Body of pancreas (tissue), 4 donors: ENCODE data around the gene PHGDH. TPM values are rescaled to one million over a fixed set of nuclear protein-coding genes. Genes with fewer than 3 reads are reported as not detected.
"Not testable (repeated sequence)": the region's sequence is repeated elsewhere in the genome, so short reads cannot be mapped to it uniquely, and the experiment has no call there.

ENCODE experiments used
- ATAC-seq: fragments of 150-250 bp; one replicate; pipeline ENCODE4 v1.9.1; 2016
- DNase-seq, 4 donors: peaks; one replicate each; pipeline ENCODE4 v3.0.0-alpha.2; 2019
- H3K27ac ChIP-seq, 4 donors: fragments of 200-600 bp; sonication (generic); 1 replicate in 3 of 4; 2 replicates in 1 of 4; pipeline versions ENCODE4 v1.5.1 to v1.6.1; 2016 to 2019; ENCODE audit warnings: mild to moderate bottlenecking in 1 of 4, mixed read lengths in 1 of 4, moderate library complexity in 1 of 4
- H3K27me3 ChIP-seq, 2 donors: fragments of 200-600 bp; sonication (generic); one replicate each; pipeline ENCODE4 v1.6.0; 2016; ENCODE audit warnings: mild to moderate bottlenecking in 1 of 2
- H3K36me3 ChIP-seq, 2 donors: fragments of 200-600 bp; sonication (generic); replicated peaks in 1 of 2; 2 replicates each; pipeline ENCODE4 v1.5.1; 2016; ENCODE audit warnings: low read depth in 2 of 2; ENCODE audit not compliant: insufficient read depth in 1 of 2
- H3K4me1 ChIP-seq: fragments of 200-600 bp; sonication (generic); one replicate; pipeline ENCODE4 v1.6.0; 2016
- H3K4me3 ChIP-seq, 2 donors: fragments of 200-600 bp; sonication (generic); 1 replicate in 1 of 2; 2 replicates in 1 of 2; pipeline ENCODE4 v1.5.1; 2016 to 2019
- H3K9me3 ChIP-seq, 3 donors: fragments of 200-600 bp; sonication (generic); 1 replicate in 2 of 3; 2 replicates in 1 of 3; pipeline ENCODE4 v1.5.1; 2016
- POLR2A ChIP-seq, 3 donors: fragments of 450-650 bp; IDR thresholded peaks; one replicate each; pipeline ENCODE4 v1.6.1; 2016; ENCODE audit warnings: antibody characterized with exemption in 3 of 3, mild to moderate bottlenecking in 2 of 3
- WGBS, 2 donors: methylation state at CpG; one replicate each; pipeline ENCODE4 v1.1.5; 2017; 5-methylcytosine and 5-hydroxymethylcytosine counted together
- intact Hi-C: fragments of 100-400 bp; cut with DNase I; formaldehyde crosslinking; loops from one replicate; pipeline ENCODE4 v1.15.1; 2023
- total RNA-seq, 2 donors: library from RNA; depleted of rRNA; stranded (reverse); fragments of >200 nt; gene quantifications; one replicate each; pipeline ENCODE4 v1.1.0, GENCODE V29; 2016
- TF ChIP-seq, protein P1 (sequence below), 7 experiments: fragments of 450-650 bp in 4 of 7; fragments of 200-600 bp in 3 of 7; sonication (generic) in 3 of 7; IDR thresholded peaks; one replicate each; pipeline ENCODE4 v1.5.1; 2016 to 2019; ENCODE audit warnings: antibody characterized with exemption in 7 of 7

PHGDH gene
- total RNA-seq, 2 donors from 2014 or later = 75.5 to 101 TPM

DNA sequence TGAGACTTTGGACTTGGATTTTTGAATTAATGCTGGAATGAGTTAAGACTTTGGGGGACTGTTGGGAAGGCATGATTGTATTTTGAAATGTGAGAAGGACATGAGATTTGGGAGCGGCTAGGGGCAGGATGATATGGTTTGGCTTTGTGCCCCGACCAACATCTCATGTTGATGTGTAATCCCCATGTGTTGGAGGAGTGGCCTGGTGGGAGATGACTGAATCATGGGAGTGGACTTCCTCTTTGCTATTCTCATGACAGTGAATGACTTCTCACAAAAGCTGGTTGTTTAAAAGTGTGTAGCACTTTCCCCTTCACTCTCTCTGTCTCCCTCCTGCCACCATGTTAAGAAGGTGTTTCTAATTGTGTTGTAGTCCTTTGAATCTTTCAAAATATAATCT lies 9.3 kb upstream of the PHGDH start:
- ATAC-seq = no peak

DNA sequence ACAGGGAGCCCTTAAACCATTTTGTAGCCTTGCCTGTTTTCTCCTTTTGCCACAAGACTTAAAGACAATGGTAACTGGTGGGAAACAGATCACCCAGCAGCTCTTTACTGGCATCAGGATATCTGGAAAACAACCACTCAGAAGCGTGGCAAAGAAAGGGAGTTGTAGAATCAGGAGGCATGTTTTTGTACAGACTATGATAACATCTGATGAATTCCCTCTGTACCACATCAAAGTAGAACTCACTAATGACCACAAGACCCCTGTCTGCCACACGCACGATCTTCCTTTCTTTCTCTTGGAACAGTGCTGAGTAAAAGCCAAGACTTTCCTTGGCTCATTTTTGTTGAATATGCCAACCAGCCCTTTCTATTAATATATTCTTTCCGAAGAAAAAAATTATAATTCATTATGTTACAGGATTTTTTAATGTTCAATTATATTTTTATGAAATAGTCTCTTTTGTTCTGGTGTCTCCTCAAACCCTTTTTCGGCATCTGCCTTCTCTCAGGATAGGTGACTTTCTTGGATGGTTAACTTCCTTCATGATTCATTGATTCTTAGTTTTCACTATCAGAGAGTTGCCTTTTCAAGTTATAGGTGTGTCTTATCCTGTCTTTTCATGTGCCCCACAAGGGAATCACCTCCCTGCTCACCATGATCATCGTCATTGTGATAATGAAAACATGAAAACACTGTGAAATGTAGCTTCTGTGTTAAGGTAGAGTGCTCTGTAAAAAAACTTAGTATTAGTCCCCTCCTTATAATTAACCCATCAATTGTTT lies 7.9 kb upstream of the PHGDH start:
- Histone ChIP-seq H3K4me1 (no peaks in the 10 kb centered on the region), H3K27ac (no peak overlapping the region), H3K9me3 (no peaks in the 10 kb centered on the region), H3K36me3 (no peaks in the 10 kb centered on the region), H3K4me3 (no peak overlapping the region), H3K27me3 (no peaks in the 10 kb centered on the region)
- 81% methylated on average over 6 of the region's 6 CpGs for WGBS, 2 donors
- intact Hi-C loops = no loop called here
- DNase-seq = no peak
- TF ChIP-seq, protein P1, sequence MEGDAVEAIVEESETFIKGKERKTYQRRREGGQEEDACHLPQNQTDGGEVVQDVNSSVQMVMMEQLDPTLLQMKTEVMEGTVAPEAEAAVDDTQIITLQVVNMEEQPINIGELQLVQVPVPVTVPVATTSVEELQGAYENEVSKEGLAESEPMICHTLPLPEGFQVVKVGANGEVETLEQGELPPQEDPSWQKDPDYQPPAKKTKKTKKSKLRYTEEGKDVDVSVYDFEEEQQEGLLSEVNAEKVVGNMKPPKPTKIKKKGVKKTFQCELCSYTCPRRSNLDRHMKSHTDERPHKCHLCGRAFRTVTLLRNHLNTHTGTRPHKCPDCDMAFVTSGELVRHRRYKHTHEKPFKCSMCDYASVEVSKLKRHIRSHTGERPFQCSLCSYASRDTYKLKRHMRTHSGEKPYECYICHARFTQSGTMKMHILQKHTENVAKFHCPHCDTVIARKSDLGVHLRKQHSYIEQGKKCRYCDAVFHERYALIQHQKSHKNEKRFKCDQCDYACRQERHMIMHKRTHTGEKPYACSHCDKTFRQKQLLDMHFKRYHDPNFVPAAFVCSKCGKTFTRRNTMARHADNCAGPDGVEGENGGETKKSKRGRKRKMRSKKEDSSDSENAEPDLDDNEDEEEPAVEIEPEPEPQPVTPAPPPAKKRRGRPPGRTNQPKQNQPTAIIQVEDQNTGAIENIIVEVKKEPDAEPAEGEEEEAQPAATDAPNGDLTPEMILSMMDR (IDR thresholded peaks at IDR 0.05) = no peak
- no peak for TF ChIP-seq POLR2A (IDR thresholded peaks at IDR 0.05)
- ATAC-seq = no peak

More for the DNA sequence above, 9.3 kb upstream of the PHGDH start:
- no peaks in the 10 kb centered on the region for H3K36me3 ChIP-seq
- H3K9me3 ChIP-seq = no peaks in the 10 kb centered on the region
- intact Hi-C loops = no loop called here
- H3K4me3 ChIP-seq = no peak overlapping the region
- no peak overlapping the region for H3K27ac ChIP-seq
- TF ChIP-seq, protein P1 (IDR thresholded peaks at IDR 0.05) = no peak
- no peak for TF ChIP-seq POLR2A (IDR thresholded peaks at IDR 0.05)
- no peak for DNase-seq
- H3K4me1 ChIP-seq = no peaks in the 10 kb centered on the region
- no peaks in the 10 kb centered on the region for H3K27me3 ChIP-seq
- 82 to 88% methylated on average over 2 of the region's 2 CpGs for WGBS, 2 donors

GRCh38 chr1:119706599-119706998 lies 5.1 kb upstream of the PHGDH start:
- ATAC-seq, intact Hi-C loops, H3K9me3 ChIP-seq, H3K4me1 ChIP-seq, DNase-seq, H3K36me3 ChIP-seq, H3K27me3 ChIP-seq, H3K27ac ChIP-seq, H3K4me3 ChIP-seq: not testable (repeated sequence)
- WGBS, 2 donors = 90 to 100% methylated on average over 6 of the region's 6 CpGs

DNA sequence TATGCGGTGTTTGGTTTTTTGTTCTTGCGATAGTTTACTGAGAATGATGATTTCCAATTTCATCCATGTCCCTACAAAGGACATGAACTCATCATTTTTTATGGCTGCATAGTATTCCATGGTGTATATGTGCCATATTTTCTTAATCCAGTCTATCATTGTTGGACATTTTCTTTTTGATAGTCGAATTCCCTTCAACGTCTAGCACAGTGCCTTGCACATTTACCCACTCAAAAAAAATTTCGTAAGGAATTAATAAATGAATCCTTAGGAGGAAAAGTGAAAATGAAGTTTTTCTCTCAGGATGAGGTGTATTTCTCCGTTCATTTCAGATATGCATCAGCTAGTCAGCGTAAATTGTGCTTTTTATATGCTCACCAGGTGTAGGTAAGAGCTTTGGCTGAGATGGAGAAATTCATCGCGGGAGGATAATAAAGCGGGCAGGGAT lies 354 bp upstream of the PHGDH start:
- H3K36me3 ChIP-seq, DNase-seq, H3K9me3 ChIP-seq, ATAC-seq, intact Hi-C loops, H3K27me3 ChIP-seq: not testable (repeated sequence)
- Histone ChIP-seq H3K27ac (peak overlapping the region in 2 of 4 donors; percentile 81 to 90), H3K4me3 (peak overlapping the region; percentile 14 to 96), H3K4me1 (peaks cover 37% of the 10 kb centered on the region)
- WGBS, 2 donors = 5 to 6% methylated on average over 8 of the region's 10 CpGs

- WGBS, 2 donors = 0% methylated on average over 28 to 46 of the region's 51 CpGs
- peak; percentile 62 for ATAC-seq
- Histone ChIP-seq H3K36me3 (no peaks in the 10 kb centered on the region), H3K4me1 (peaks cover 42% of the 10 kb centered on the region), H3K27me3 (no peaks in the 10 kb centered on the region), H3K9me3 (no peaks in the 10 kb centered on the region), H3K27ac (peak overlapping the region; percentile 81 to 90 (median 85)), H3K4me3 (peak overlapping the region; percentile 24 to 96)
- intact Hi-C loops = no loop called here
- DNase-seq = peak; percentile 66 to 88 (median 82)
- TF ChIP-seq, protein P1 (IDR thresholded peaks at IDR 0.05) = no peak
- peak in 2 of 3 donors; percentile 42 to 71 for TF ChIP-seq POLR2A (IDR thresholded peaks at IDR 0.05)
These were observed 756 bp downstream of the PHGDH start for GRCh38 chr1:119712342-119713038.
